ENCODE results near the gene AHDC1. TPM values are rescaled to one million over a fixed set of nuclear protein-coding genes. Genes with fewer than 3 reads are reported as not detected.

Gene AHDC1
- total RNA-seq, 1 donor from 2014 or later = 10.8 TPM

GRCh38 chr1:27530192-27530591 is 73.8 kb downstream of the AHDC1 start:
- H3K4me3 ChIP-seq (ENCODE audit: low read depth, low read length) = no peak overlapping the region
- no peak for DNase-seq (ENCODE audit: low read depth)
- no peak for TF ChIP-seq CTCF (conservative IDR thresholded peaks at IDR 0.05; ENCODE audit: low read depth, low read length)

GRCh38 chr1:27529704-27530018 is 74.3 kb downstream of the AHDC1 start:
- TF ChIP-seq CTCF (conservative IDR thresholded peaks at IDR 0.05; ENCODE audit: low read depth, low read length) = no peak
- H3K4me3 ChIP-seq (ENCODE audit: low read depth, low read length) = no peak overlapping the region
- DNase-seq (ENCODE audit: low read depth) = no peak

GRCh38 chr1:27528818-27529703 is 74.9 kb downstream of the AHDC1 start:
- peak overlapping the region; percentile 62 for H3K4me3 ChIP-seq (ENCODE audit: low read depth, low read length)
- no peak for DNase-seq (ENCODE audit: low read depth)
- no peak for TF ChIP-seq CTCF (conservative IDR thresholded peaks at IDR 0.05; ENCODE audit: low read depth, low read length)

GRCh38 chr1:27527890-27528817 is 75.8 kb downstream of the AHDC1 start:
- TF ChIP-seq CTCF (conservative IDR thresholded peaks at IDR 0.05; ENCODE audit: low read depth, low read length) = no peak
- peak overlapping the region; percentile 62 for H3K4me3 ChIP-seq (ENCODE audit: low read depth, low read length)
- no peak for DNase-seq (ENCODE audit: low read depth)

- peak overlapping the region; percentile 62 for H3K4me3 ChIP-seq (ENCODE audit: low read depth, low read length)
- no peak for DNase-seq (ENCODE audit: low read depth)
- no peak for TF ChIP-seq CTCF (conservative IDR thresholded peaks at IDR 0.05; ENCODE audit: low read depth, low read length)
These were observed 76.6 kb downstream of the AHDC1 start for GRCh38 chr1:27527223-27527889.

- no peak for DNase-seq (ENCODE audit: low read depth)
- H3K4me3 ChIP-seq (ENCODE audit: low read depth, low read length) = no peak overlapping the region
- TF ChIP-seq CTCF (conservative IDR thresholded peaks at IDR 0.05; ENCODE audit: low read depth, low read length) = no peak
These were observed 77.2 kb downstream of the AHDC1 start for GRCh38 chr1:27526569-27527222.
